Measurements from ENCODE around the gene SELENOS. TPM values are rescaled to one million over a fixed set of nuclear protein-coding genes. Genes with fewer than 3 reads are reported as not detected.

The SELENOS gene
- total RNA-seq, 2 experiments from 2014 or later, result 30.9 to 31.7 TPM

DNA sequence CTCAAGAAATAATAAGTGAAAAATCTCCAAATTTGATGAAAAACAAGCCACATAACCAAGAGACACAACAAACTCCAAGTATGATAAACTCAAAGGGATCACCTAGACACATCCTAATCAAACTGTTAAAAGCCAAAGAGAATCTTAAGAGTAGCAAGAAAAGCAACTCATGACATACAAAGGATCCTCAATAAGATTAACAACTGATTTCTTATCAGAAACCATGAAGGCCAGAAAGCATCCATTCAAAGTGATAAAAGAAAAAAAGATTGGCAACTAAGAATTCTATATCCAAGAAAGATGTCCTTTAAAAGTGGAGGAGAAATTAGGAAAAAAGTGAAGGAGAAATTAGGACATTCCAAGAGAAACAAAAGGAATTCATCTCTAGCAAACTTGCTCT is 49.0 kb downstream of the SELENOS start:
- H3K27me3 Mint-ChIP-seq, result no peaks in the 10 kb centered on the region
- H3K27ac Mint-ChIP-seq, result peak overlapping the region; percentile 52
- intact Hi-C loops (cut with micrococcal nuclease), result no loop called here
- H3K4me1 Mint-ChIP-seq (ENCODE audit: low read depth), result peaks cover 37% of the 10 kb centered on the region
- POLR2A ChIA-PET, result no interaction called here
- CTCF ChIA-PET, result no interaction called here
- H3K9me3 Mint-ChIP-seq, result peaks cover 9% of the 10 kb centered on the region
- DNase-seq, result no peak
- H3K36me3 Mint-ChIP-seq, result peaks cover 63% of the 10 kb centered on the region
- no peak overlapping the region for H3K4me3 Mint-ChIP-seq

DNA sequence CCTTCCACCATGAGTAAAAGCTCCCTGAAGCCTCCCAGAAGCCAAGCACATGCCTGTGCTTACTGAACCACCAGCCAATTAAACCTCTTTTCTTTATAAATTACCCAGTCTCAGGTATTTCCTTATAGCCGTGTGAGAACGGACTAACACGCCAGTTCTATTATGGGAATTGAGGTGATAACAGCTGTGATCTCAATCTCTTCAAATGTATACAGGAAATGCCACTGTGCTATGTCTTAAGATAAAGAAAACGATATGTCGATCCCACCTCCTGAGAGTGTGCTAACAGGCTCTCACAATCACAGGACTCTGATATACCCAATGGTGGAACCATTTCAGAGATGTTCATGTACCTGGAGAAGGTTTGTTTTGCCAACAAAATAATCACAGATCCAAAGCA is 51.6 kb downstream of the SELENOS start:
- no peak for DNase-seq
- peaks cover 43% of the 10 kb centered on the region for H3K4me1 Mint-ChIP-seq (ENCODE audit: low read depth)
- H3K27me3 Mint-ChIP-seq, result no peaks in the 10 kb centered on the region
- H3K36me3 Mint-ChIP-seq, result peaks cover 49% of the 10 kb centered on the region
- ChIA-PET CTCF (interaction anchor here (1.0 to 2.3 kb wide), 2 partner anchors 14 to 217 kb away, joined by 5 to 6 read pairs; no protein-coding TSS in a partner anchor), POLR2A (no interaction called here)
- no peak overlapping the region for H3K4me3 Mint-ChIP-seq
- H3K27ac Mint-ChIP-seq, result no peak overlapping the region
- intact Hi-C loops (cut with micrococcal nuclease), result no loop called here
- peaks cover 9% of the 10 kb centered on the region for H3K9me3 Mint-ChIP-seq

Other genes starting within 250 kb of the SELENOS start
- 10 to 100 TPM; 34.8 to 36.3 TPM for gene CHSY1, start 25.4 kb downstream of the SELENOS start, total RNA-seq
- gene SNRPA1, start 17.8 kb upstream of the SELENOS start, total RNA-seq, result 100 to 1,000 TPM; 167 to 173 TPM
- gene PCSK6, start 212.2 kb upstream of the SELENOS start, total RNA-seq, result under 1 TPM; 0.24 to 0.58 TPM

All from activated CD4-positive, alpha-beta memory T cell treated with anti-CD3 and anti-CD28 coated beads for 36 hours (primary cell).